HepG2 (cell line): ENCODE results near the gene SLC35B1. TPM values are rescaled to one million over a fixed set of nuclear protein-coding genes. Genes with fewer than 3 reads are reported as not detected.

ENCODE experiments used
- ATAC-seq: fragments of 200-7000 bp; cut with Tn5 transposase; 3 replicates; pipeline ENCODE4 v1.9.1; 2020; ENCODE audit warnings: mild to moderate bottlenecking, moderate library complexity
- BruUV-seq: library from RNA; stranded (reverse); fragments of 400-500 nt; replicated peaks from 2 replicates; lab custom pipeline; 2021; lab: Mats Ljungman, UMichigan
- CTCF ChIA-PET: fragments of 300-600 bp; formaldehyde crosslinking; extraction: SDS; loops from one replicate; lab custom pipeline; 2021; ENCODE audit warnings: low total read pairs, inconsistent platforms, low intra/inter-chr PET ratio; lab: Yijun Ruan, JAX
- POLR2A ChIA-PET: fragments of 350-600 bp; sonication (Branson Sonifier 250); formaldehyde crosslinking; loops from one replicate; lab custom pipeline; 2020; ENCODE audit warnings: antibody characterized with exemption, inconsistent platforms; lab: Yijun Ruan, JAX
- DNase-seq: peaks from one replicate; pipeline ENCODE4 v3.0.0-alpha.2; 2015; ENCODE audit warnings: low spot score
- FAIRE-seq: peaks from 3 replicates; lab custom pipeline; 2011; peaks lifted over from hg19 to GRCh38; lab: Jason Lieb, UNC
- H2AFZ ChIP-seq: one replicate; pipeline ENCODE4 v1.6.1; 2011; ENCODE audit warnings: low read length, inconsistent platforms
- H3K27ac ChIP-seq: fragments of 300-600 bp; 3 replicates; pipeline ENCODE4 v1.8.0; 2011; ENCODE audit warnings: mixed run types, mild to moderate bottlenecking, mixed read lengths, low read length, inconsistent platforms; ENCODE audit not compliant: insufficient read depth; ENCODE audit errors: extremely low read length
- H3K27me3 ChIP-seq, 2 experiments: fragments of 200-600 bp in 1 of 2; 2 replicates in 1 of 2; 3 replicates in 1 of 2; pipeline versions ENCODE4 v1.6.0 to v1.8.0; 2011; ENCODE audit warnings: low read length in 2 of 2, mild to moderate bottlenecking in 2 of 2, moderate library complexity in 2 of 2, inconsistent platforms in 1 of 2; ENCODE audit not compliant: insufficient read depth in 2 of 2, control insufficient read depth in 1 of 2
- H3K36me3 ChIP-seq, 2 experiments: fragments of 200-600 bp in 1 of 2; replicated peaks in 1 of 2; 2 replicates in 1 of 2; 3 replicates in 1 of 2; pipeline versions ENCODE4 v1.5.1 to v1.8.0; 2011; ENCODE audit warnings: low read length in 2 of 2, inconsistent platforms in 1 of 2; ENCODE audit not compliant: insufficient read depth in 2 of 2, control insufficient read depth in 1 of 2
- H3K4me1 ChIP-seq: 2 replicates; pipeline ENCODE4 v1.5.1; 2012; ENCODE audit warnings: low read length, inconsistent platforms; ENCODE audit not compliant: insufficient read depth
- H3K4me2 ChIP-seq: 2 replicates; pipeline ENCODE4 v1.6.0; 2011; ENCODE audit warnings: low read depth, low read length, inconsistent platforms
- H3K4me3 ChIP-seq, 3 experiments: fragments of 200-600 bp in 1 of 3; sonication (generic), shearing (Covaris generic) in 1 of 3; replicated peaks in 1 of 3; 2 replicates each; pipeline ENCODE4 v1.5.1; 2011 to 2016; ENCODE audit warnings: low read length in 3 of 3, inconsistent platforms in 2 of 3, low read depth in 2 of 3, mild to moderate bottlenecking in 2 of 3, control low read depth in 1 of 3, mixed read lengths in 1 of 3; ENCODE audit not compliant: insufficient read depth in 1 of 3
- H3K79me2 ChIP-seq: one replicate; pipeline ENCODE4 v1.6.1; 2011; ENCODE audit warnings: low read length, inconsistent platforms; ENCODE audit not compliant: insufficient read depth
- H3K9ac ChIP-seq: 2 replicates; pipeline ENCODE4 v1.6.0; 2011; ENCODE audit warnings: mild to moderate bottlenecking, low read depth, low read length, inconsistent platforms; ENCODE audit not compliant: insufficient read depth
- H3K9me3 ChIP-seq: 2 replicates; pipeline ENCODE4 v1.5.1; 2012; ENCODE audit warnings: mild to moderate bottlenecking, low read length
- H4K20me1 ChIP-seq: 2 replicates; pipeline ENCODE4 v1.6.0; 2011; ENCODE audit warnings: inconsistent platforms, mild to moderate bottlenecking, low read length, moderate library complexity; ENCODE audit not compliant: insufficient read depth
- CENPX ChIP-seq: sonication (generic); formaldehyde crosslinking; IDR thresholded peaks from 2 replicates; pipeline ENCODE4 v1.9.0; 2021; ENCODE audit warnings: mild to moderate bottlenecking, missing genetic modification reagents, moderate library complexity
- CREM ChIP-seq, 2 experiments: sonication (generic) in 1 of 2; formaldehyde crosslinking in 1 of 2; IDR thresholded peaks; 2 replicates each; pipeline versions ENCODE4 v1.4.0 to v1.6.1; 2016 to 2020; ENCODE audit warnings: antibody characterized with exemption in 1 of 2, mild to moderate bottlenecking in 1 of 2, missing genetic modification reagents in 1 of 2
- FIP1L1 ChIP-seq: fragments of 200-400 bp; formaldehyde crosslinking; IDR thresholded peaks from 2 replicates; pipeline ENCODE4 v1.6.1; 2018; ENCODE audit warnings: low read depth, mild to moderate bottlenecking, low read length, moderate library complexity, borderline replicate concordance; ENCODE audit not compliant: insufficient read depth
- GATAD2A ChIP-seq: IDR thresholded peaks from 2 replicates; pipeline ENCODE4 v1.6.1; 2016
- HHEX ChIP-seq: IDR thresholded peaks from 2 replicates; pipeline ENCODE4 v1.6.1; 2016; ENCODE audit warnings: control low read depth
- HNRNPUL1 ChIP-seq: fragments of 200-400 bp; formaldehyde crosslinking; IDR thresholded peaks from 2 replicates; pipeline ENCODE4 v1.6.1; 2017; ENCODE audit warnings: low read depth, mild to moderate bottlenecking, low read length, moderate library complexity
- NFIC ChIP-seq: IDR thresholded peaks from 2 replicates; pipeline ENCODE4 v1.6.1; 2012; ENCODE audit warnings: mild to moderate bottlenecking, low read length, inconsistent platforms
- NR3C1 ChIP-seq: sonication (generic); formaldehyde crosslinking; IDR thresholded peaks from 2 replicates; pipeline ENCODE4 v1.4.0; 2020; ENCODE audit warnings: missing genetic modification reagents
- RNF2 ChIP-seq: fragments of 450-650 bp; conservative IDR thresholded peaks from 2 replicates; pipeline ENCODE4 v1.6.1; 2016; ENCODE audit warnings: low read depth
- SIN3A ChIP-seq: IDR thresholded peaks from 2 replicates; pipeline ENCODE4 v1.6.1; 2011; ENCODE audit warnings: low read depth, mild to moderate bottlenecking, control low read depth, low read length, borderline replicate concordance
- SRSF1 ChIP-seq: fragments of 200-400 bp; formaldehyde crosslinking; optimal IDR thresholded peaks from 2 replicates; pipeline ENCODE3; 2017; ENCODE audit warnings: mild to moderate bottlenecking, low read depth, low read length, moderate library complexity
- ZNF12 ChIP-seq: sonication (generic); formaldehyde crosslinking; IDR thresholded peaks from 2 replicates; pipeline ENCODE4 v1.5.0; 2020; ENCODE audit warnings: missing genetic modification reagents
- ZNF17 ChIP-seq: sonication (generic); formaldehyde crosslinking; IDR thresholded peaks from 2 replicates; pipeline ENCODE4 v1.5.0; 2020; ENCODE audit warnings: mild to moderate bottlenecking, missing genetic modification reagents
- ZNF430 ChIP-seq: sonication (generic); formaldehyde crosslinking; IDR thresholded peaks from 2 replicates; pipeline ENCODE4 v1.9.0; 2021; ENCODE audit warnings: mild to moderate bottlenecking, missing genetic modification reagents
- ZNF605 ChIP-seq: sonication (generic); formaldehyde crosslinking; IDR thresholded peaks from 2 replicates; pipeline ENCODE4 v1.8.0; 2022; ENCODE audit warnings: mild to moderate bottlenecking, missing genetic modification reagents
- WGBS: methylation state at CpG from one replicate; pipeline ENCODE4 v1.1.6; 2017; ENCODE audit warnings: low lambda C conversion rate; 5-methylcytosine and 5-hydroxymethylcytosine counted together
- in situ Hi-C: cut with HindIII; loops from 2 replicates; pipeline ENCODE4 v1.10.0; 2017; ENCODE audit warnings: low pct_unique_long_range_greater_than_20kb; ENCODE audit not compliant: extremely low pct_ligation_motif_present
- intact Hi-C: fragments of 100-400 bp; cut with micrococcal nuclease; formaldehyde crosslinking; loops from one replicate; pipeline ENCODE4 v1.10.0; 2022; ENCODE audit not compliant: unreplicated experiment
- polyA plus RNA-seq, 8 experiments: library from polyadenylated mRNA; depleted of rRNA in 3 of 8; stranded (reverse) in 7 of 8; unstranded in 1 of 8; fragments of >200 nt; fragmentation: Illumina TruSeq in 4 of 8; extraction: Trizol in 4 of 8; gene quantifications; 2 replicates each; pipeline versions ENCODE4 v1.2.1 to v1.2.3, GENCODE V29; 2011 to 2016; ENCODE audit warnings: low read depth in 4 of 8, missing spikeins in 1 of 8, mixed read lengths in 1 of 8; ENCODE audit not compliant: insufficient read depth in 1 of 8
- total RNA-seq, 5 experiments: library from RNA; depleted of rRNA; stranded (reverse); fragments of >200 nt; fragmentation: Illumina TruSeq; extraction: Trizol; gene quantifications; 2 replicates each; pipeline ENCODE4 v1.2.3, GENCODE V29; 2016; ENCODE audit warnings: low read depth in 1 of 5
- TF ChIP-seq, protein P1 (sequence below): IDR thresholded peaks from 2 replicates; pipeline ENCODE4 v1.6.1; 2016
- TF ChIP-seq, protein P2 (sequence below): sonication (generic); formaldehyde crosslinking; IDR thresholded peaks from 2 replicates; pipeline ENCODE4 v1.8.0; 2022; ENCODE audit warnings: mild to moderate bottlenecking, missing genetic modification reagents; ENCODE audit not compliant: insufficient replicate concordance
- TF ChIP-seq, protein P3 (sequence below): sonication (generic); formaldehyde crosslinking; IDR thresholded peaks from 2 replicates; pipeline ENCODE4 v1.4.0; 2020; ENCODE audit warnings: missing genetic modification reagents
- TF ChIP-seq, protein P4 (sequence below): sonication (generic); formaldehyde crosslinking; IDR thresholded peaks from 2 replicates; pipeline ENCODE4 v1.5.0; 2020; ENCODE audit warnings: mild to moderate bottlenecking, missing genetic modification reagents, borderline replicate concordance

SLC35B1 gene
- total and polyA plus RNA-seq, 2 of the 13 experiments (the other 11 are each of a cell fraction or from before 2014, with no cell fraction given): 99.6 to 113 TPM

DNA sequence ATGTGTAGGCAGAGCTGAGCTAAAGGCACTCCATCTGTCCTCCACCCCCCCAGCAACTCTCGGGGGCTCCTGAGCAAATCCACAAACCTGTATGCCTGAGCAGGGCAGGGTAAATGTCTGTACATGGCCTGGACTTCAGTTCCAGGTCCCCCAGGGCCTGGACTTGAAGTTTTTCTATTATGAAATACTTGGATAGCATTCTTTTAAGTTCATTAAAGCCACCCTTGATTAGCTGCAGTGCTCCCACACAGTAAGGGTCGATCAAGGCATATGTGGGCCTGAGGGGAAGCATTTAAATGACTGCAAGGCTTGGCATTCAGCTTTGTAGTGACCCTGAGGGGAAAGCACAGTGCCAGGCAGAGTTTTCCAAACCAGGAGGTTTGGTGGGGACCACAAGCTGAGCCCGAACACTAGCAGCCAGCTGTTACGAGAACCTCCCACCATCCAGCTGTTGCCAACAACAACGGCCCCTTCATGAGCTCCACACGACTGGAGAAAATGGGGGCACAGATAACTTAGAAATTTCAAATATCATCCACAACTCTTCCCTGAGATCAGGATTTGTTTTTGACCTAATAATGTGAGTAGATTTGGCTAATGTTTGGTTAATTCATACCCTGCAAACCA, 49.5 kb upstream of the SLC35B1 start:
- no peak overlapping the region for H2AFZ ChIP-seq
- no peak overlapping the region for H3K27ac ChIP-seq
- in situ Hi-C loops: no loop called here
- H3K27me3 ChIP-seq: no peaks in the 10 kb centered on the region
- 88% methylated on average over 6 of the region's 6 CpGs for WGBS
- H3K36me3 ChIP-seq: peaks cover 3 to 5% of the 10 kb centered on the region in 2 experiments; a peak in 2 of 5 replicates
- ATAC-seq: no peak
- CTCF ChIA-PET: no interaction called here
- TF ChIP-seq CENPX (no peak), ZNF17 (CRISPR knock-in tag) (no peak), HHEX (CRISPR knock-in tag) (no peak), RNF2 (no peak), ZNF605 (CRISPR knock-in tag) (no peak), NR3C1 (no peak), FIP1L1 (no peak), CREM (IDR thresholded peaks at IDR 0.05) (no peak), CREM (CRISPR knock-in tag; IDR thresholded peaks at IDR 0.05) (no peak), ZNF430 (CRISPR knock-in tag) (no peak), NFIC (no peak), ZNF12 (CRISPR knock-in tag) (no peak), SRSF1 (no peak), GATAD2A (CRISPR knock-in tag) (no peak), SIN3A (no peak), HNRNPUL1 (no peak)
- TF ChIP-seq, protein P1, sequence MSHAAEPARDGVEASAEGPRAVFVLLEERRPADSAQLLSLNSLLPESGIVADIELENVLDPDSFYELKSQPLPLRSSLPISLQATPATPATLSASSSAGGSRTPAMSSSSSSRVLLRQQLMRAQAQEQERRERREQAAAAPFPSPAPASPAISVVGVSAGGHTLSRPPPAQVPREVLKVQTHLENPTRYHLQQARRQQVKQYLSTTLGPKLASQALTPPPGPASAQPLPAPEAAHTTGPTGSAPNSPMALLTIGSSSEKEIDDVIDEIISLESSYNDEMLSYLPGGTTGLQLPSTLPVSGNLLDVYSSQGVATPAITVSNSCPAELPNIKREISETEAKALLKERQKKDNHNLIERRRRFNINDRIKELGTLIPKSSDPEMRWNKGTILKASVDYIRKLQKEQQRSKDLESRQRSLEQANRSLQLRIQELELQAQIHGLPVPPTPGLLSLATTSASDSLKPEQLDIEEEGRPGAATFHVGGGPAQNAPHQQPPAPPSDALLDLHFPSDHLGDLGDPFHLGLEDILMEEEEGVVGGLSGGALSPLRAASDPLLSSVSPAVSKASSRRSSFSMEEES: no peak
- TF ChIP-seq, protein P2, sequence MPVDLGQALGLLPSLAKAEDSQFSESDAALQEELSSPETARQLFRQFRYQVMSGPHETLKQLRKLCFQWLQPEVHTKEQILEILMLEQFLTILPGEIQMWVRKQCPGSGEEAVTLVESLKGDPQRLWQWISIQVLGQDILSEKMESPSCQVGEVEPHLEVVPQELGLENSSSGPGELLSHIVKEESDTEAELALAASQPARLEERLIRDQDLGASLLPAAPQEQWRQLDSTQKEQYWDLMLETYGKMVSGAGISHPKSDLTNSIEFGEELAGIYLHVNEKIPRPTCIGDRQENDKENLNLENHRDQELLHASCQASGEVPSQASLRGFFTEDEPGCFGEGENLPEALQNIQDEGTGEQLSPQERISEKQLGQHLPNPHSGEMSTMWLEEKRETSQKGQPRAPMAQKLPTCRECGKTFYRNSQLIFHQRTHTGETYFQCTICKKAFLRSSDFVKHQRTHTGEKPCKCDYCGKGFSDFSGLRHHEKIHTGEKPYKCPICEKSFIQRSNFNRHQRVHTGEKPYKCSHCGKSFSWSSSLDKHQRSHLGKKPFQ (CRISPR knock-in tag): no peak
- TF ChIP-seq, protein P3, sequence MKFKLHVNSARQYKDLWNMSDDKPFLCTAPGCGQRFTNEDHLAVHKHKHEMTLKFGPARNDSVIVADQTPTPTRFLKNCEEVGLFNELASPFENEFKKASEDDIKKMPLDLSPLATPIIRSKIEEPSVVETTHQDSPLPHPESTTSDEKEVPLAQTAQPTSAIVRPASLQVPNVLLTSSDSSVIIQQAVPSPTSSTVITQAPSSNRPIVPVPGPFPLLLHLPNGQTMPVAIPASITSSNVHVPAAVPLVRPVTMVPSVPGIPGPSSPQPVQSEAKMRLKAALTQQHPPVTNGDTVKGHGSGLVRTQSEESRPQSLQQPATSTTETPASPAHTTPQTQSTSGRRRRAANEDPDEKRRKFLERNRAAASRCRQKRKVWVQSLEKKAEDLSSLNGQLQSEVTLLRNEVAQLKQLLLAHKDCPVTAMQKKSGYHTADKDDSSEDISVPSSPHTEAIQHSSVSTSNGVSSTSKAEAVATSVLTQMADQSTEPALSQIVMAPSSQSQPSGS: no peak
- TF ChIP-seq, protein P4, sequence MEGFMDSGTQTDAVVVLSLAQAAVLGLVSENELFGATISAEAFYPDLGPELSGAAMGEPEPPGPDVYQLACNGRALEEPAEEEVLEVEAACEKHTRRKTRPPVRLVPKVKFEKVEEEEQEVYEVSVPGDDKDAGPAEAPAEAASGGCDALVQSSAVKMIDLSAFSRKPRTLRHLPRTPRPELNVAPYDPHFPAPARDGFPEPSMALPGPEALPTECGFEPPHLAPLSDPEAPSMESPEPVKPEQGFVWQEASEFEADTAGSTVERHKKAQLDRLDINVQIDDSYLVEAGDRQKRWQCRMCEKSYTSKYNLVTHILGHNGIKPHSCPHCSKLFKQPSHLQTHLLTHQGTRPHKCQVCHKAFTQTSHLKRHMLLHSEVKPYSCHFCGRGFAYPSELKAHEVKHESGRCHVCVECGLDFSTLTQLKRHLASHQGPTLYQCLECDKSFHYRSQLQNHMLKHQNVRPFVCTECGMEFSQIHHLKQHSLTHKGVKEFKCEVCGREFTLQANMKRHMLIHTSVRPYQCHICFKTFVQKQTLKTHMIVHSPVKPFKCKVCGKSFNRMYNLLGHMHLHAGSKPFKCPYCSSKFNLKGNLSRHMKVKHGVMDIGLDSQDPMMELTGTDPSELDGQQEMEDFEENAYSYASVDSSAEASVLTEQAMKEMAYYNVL (CRISPR knock-in tag): no peak
- no TSS peak for BruUV-seq
- H3K79me2 ChIP-seq: peaks cover 8% of the 10 kb centered on the region
- peaks cover 8% of the 10 kb centered on the region for H3K4me1 ChIP-seq
- H3K4me2 ChIP-seq: no peak overlapping the region
- H4K20me1 ChIP-seq: no peaks in the 10 kb centered on the region
- no peak for FAIRE-seq
- intact Hi-C loops: no loop called here
- no peak for DNase-seq
- no peak overlapping the region for H3K4me3 ChIP-seq
- POLR2A ChIA-PET: interaction anchor here (1.4 kb wide), 1 partner anchor 10 kb away, joined by 4 read pairs; no protein-coding TSS in a partner anchor
- H3K9ac ChIP-seq: no peak overlapping the region
- no peaks in the 10 kb centered on the region for H3K9me3 ChIP-seq
